Transverse colon (tissue), 4 donors: Measurements from ENCODE around the gene GPHN. TPM values are rescaled to one million over a fixed set of nuclear protein-coding genes. Genes with fewer than 3 reads are reported as not detected.

Experiments
- DNase-seq: peaks from one replicate; pipeline ENCODE4 v3.0.0-alpha.2; 2019
- H3K27ac ChIP-seq, 4 donors: fragments of 200-600 bp; sonication (generic); 2 replicates each; pipeline ENCODE4 v1.5.1; 2016 to 2018; ENCODE audit warnings: inconsistent platforms in 4 of 4
- H3K27me3 ChIP-seq: fragments of 200-600 bp; sonication (generic); 2 replicates; pipeline ENCODE4 v1.5.1; 2017; ENCODE audit warnings: inconsistent platforms
- H3K36me3 ChIP-seq, 4 donors: fragments of 200-600 bp; sonication (generic); 2 replicates each; pipeline ENCODE4 v1.5.1; 2017 to 2019; ENCODE audit warnings: inconsistent platforms in 4 of 4
- H3K4me1 ChIP-seq, 4 donors: fragments of 200-600 bp; sonication (generic); 2 replicates each; pipeline ENCODE4 v1.5.1; 2017 to 2020; ENCODE audit warnings: inconsistent platforms in 4 of 4
- H3K4me3 ChIP-seq, 4 donors: fragments of 200-600 bp; sonication (generic); 1 replicate in 1 of 4; 2 replicates in 3 of 4; pipeline versions ENCODE4 v1.5.1 to v1.6.1; 2017 to 2019; ENCODE audit warnings: inconsistent platforms in 4 of 4
- H3K9me3 ChIP-seq, 2 donors: fragments of 200-600 bp; sonication (generic); 2 replicates each; pipeline ENCODE4 v1.5.1; 2017 to 2019; ENCODE audit warnings: inconsistent platforms in 2 of 2
- CTCF ChIP-seq, 5 experiments: fragments of 200-600 bp in 3 of 5; fragments of 450-650 bp in 2 of 5; sonication (generic) in 3 of 5; IDR thresholded peaks; 1 replicate in 2 of 5; 2 replicates in 3 of 5; pipeline ENCODE4 v1.5.1; 2016 to 2017; ENCODE audit warnings: antibody characterized with exemption in 5 of 5, inconsistent platforms in 3 of 5, mild to moderate bottlenecking in 2 of 5, moderate library complexity in 1 of 5
- EP300 ChIP-seq: sonication (generic); formaldehyde crosslinking; IDR thresholded peaks from one replicate; pipeline ENCODE4 v1.6.1; 2017; ENCODE audit warnings: antibody characterized with exemption, low read depth
- POLR2A ChIP-seq: fragments of 450-650 bp; IDR thresholded peaks from one replicate; pipeline ENCODE4 v1.6.1; 2016; ENCODE audit warnings: antibody characterized with exemption, mild to moderate bottlenecking, moderate library complexity
- POLR2AphosphoS5 ChIP-seq, 3 donors: sonication (generic); formaldehyde crosslinking; IDR thresholded peaks; one replicate each; pipeline ENCODE4 v1.6.1; 2016; ENCODE audit warnings: antibody characterized with exemption in 3 of 3
- WGBS, 2 donors: methylation state at CpG; one replicate each; pipeline ENCODE4 v1.1.5; 2018; ENCODE audit warnings: low coverage in 1 of 2; 5-methylcytosine and 5-hydroxymethylcytosine counted together
- in situ Hi-C, 4 donors: fragments of 200-750 bp; cut with MboI; loops; one replicate each; pipeline versions ENCODE4 v1.15.0 to v1.15.1; 2017; ENCODE audit warnings: low sequenced_read_pairs in 3 of 4, low pct_ligation_motif_present in 1 of 4, low pct_unique_long_range_greater_than_20kb in 1 of 4
- intact Hi-C: fragments of 100-400 bp; cut with DNase I; formaldehyde crosslinking; loops from one replicate; pipeline ENCODE4 v1.15.1; 2023; ENCODE audit warnings: low total_unique reads
- total RNA-seq, 4 donors: library from RNA; depleted of rRNA; stranded (reverse); fragments of >200 nt; gene quantifications; one replicate each; pipeline ENCODE4 v1.1.0, GENCODE V29; 2016

The GPHN gene
- total RNA-seq, 4 donors from 2014 or later = 8.6 to 59.7 (median 23.6) TPM

GRCh38 chr14:66508846-66509621, 1.1 kb downstream of the GPHN start:
- no peaks in the 10 kb centered on the region for H3K36me3 ChIP-seq
- H3K27ac ChIP-seq = peak overlapping the region; percentile 94 to 96 (median 94)
- 0% methylated on average over 6 to 42 of the region's 57 CpGs for WGBS, 2 donors
- peak; percentile 50 for DNase-seq
- peaks cover 0 to 27% (median 8%) of the 10 kb centered on the region in 4 donors for H3K4me1 ChIP-seq
- peak overlapping the region; percentile 78 to 96 (median 88) for H3K4me3 ChIP-seq
- no peaks in the 10 kb centered on the region for H3K27me3 ChIP-seq
- intact Hi-C loops = no loop called here
- in situ Hi-C loops = no loop called here
- H3K9me3 ChIP-seq = no peaks in the 10 kb centered on the region
- TF ChIP-seq EP300 = no peak
- no peak for TF ChIP-seq CTCF (IDR thresholded peaks at IDR 0.05)
- TF ChIP-seq POLR2AphosphoS5 (IDR thresholded peaks at IDR 0.05) = no peak
- no peak for TF ChIP-seq POLR2A

GRCh38 chr14:66509874-66510273, 1.9 kb downstream of the GPHN start:
- no peak for TF ChIP-seq POLR2A
- TF ChIP-seq CTCF (IDR thresholded peaks at IDR 0.05) = no peak
- no peak for TF ChIP-seq EP300
- no peak for TF ChIP-seq POLR2AphosphoS5 (IDR thresholded peaks at IDR 0.05)
- Histone ChIP-seq H3K27me3 (no peaks in the 10 kb centered on the region), H3K4me3 (peak overlapping the region in 3 of 4 donors; percentile 87 to 96 (median 88)), H3K36me3 (no peaks in the 10 kb centered on the region), H3K27ac (peak overlapping the region in 2 of 4 donors; percentile 94), H3K4me1 (peaks cover 0 to 27% (median 8%) of the 10 kb centered on the region in 4 donors), H3K9me3 (no peaks in the 10 kb centered on the region)
- intact Hi-C loops = no loop called here
- WGBS, 2 donors = 14 to 45% methylated on average over 2 to 4 of the region's 4 CpGs
- no peak for DNase-seq
- in situ Hi-C loops = no loop called here

- H3K27ac ChIP-seq = no peak overlapping the region
- intact Hi-C loops (no loop called here), in situ Hi-C loops (no loop called here)
- H3K27me3 ChIP-seq = no peaks in the 10 kb centered on the region
- no peak overlapping the region for H3K4me3 ChIP-seq
- H3K4me1 ChIP-seq = peaks cover 0 to 21% (median 6%) of the 10 kb centered on the region in 4 donors
- H3K36me3 ChIP-seq = no peaks in the 10 kb centered on the region
- TF ChIP-seq POLR2A = no peak
- TF ChIP-seq EP300 = no peak
- no peak for TF ChIP-seq CTCF (IDR thresholded peaks at IDR 0.05)
- no peak for TF ChIP-seq POLR2AphosphoS5 (IDR thresholded peaks at IDR 0.05)
- H3K9me3 ChIP-seq = no peaks in the 10 kb centered on the region
- WGBS, 2 donors = 42 to 67% methylated on average over 1 of the region's 1 CpG
- DNase-seq = no peak
These were observed 3.9 kb downstream of the GPHN start for GRCh38 chr14:66511849-66512248.

- DNase-seq = no peak
- in situ Hi-C loops (no loop called here), intact Hi-C loops (no loop called here)
- 75 to 91% methylated on average over 2 of the region's 2 CpGs for WGBS, 2 donors
- H3K4me3 ChIP-seq = no peak overlapping the region
- H3K9me3 ChIP-seq = no peaks in the 10 kb centered on the region
- TF ChIP-seq POLR2AphosphoS5 (IDR thresholded peaks at IDR 0.05) (no peak), EP300 (no peak), POLR2A (no peak), CTCF (IDR thresholded peaks at IDR 0.05) (no peak)
- H3K27me3 ChIP-seq = no peaks in the 10 kb centered on the region
- no peaks in the 10 kb centered on the region for H3K36me3 ChIP-seq
- no peak overlapping the region for H3K27ac ChIP-seq
- H3K4me1 ChIP-seq = peaks cover 0 to 16% (median 6%) of the 10 kb centered on the region in 4 donors
These were observed 6.3 kb downstream of the GPHN start for GRCh38 chr14:66514213-66514612.
